HepG2 (cell line): ENCODE data around the gene UTP15. TPM values are rescaled to one million over a fixed set of nuclear protein-coding genes. Genes with fewer than 3 reads are reported as not detected.

Experiments
- ATAC-seq: fragments of 200-7000 bp; cut with Tn5 transposase; 3 replicates; pipeline ENCODE4 v1.9.1; 2020; ENCODE audit warnings: mild to moderate bottlenecking, moderate library complexity
- BruUV-seq: library from RNA; stranded (reverse); fragments of 400-500 nt; replicated peaks from 2 replicates; lab custom pipeline; 2021; lab: Mats Ljungman, UMichigan
- CTCF ChIA-PET: fragments of 300-600 bp; formaldehyde crosslinking; extraction: SDS; loops from one replicate; lab custom pipeline; 2021; ENCODE audit warnings: low total read pairs, inconsistent platforms, low intra/inter-chr PET ratio; lab: Yijun Ruan, JAX
- POLR2A ChIA-PET: fragments of 350-600 bp; sonication (Branson Sonifier 250); formaldehyde crosslinking; loops from one replicate; lab custom pipeline; 2020; ENCODE audit warnings: antibody characterized with exemption, inconsistent platforms; lab: Yijun Ruan, JAX
- DNase-seq: peaks from one replicate; pipeline ENCODE4 v3.0.0-alpha.2; 2015; ENCODE audit warnings: low spot score
- FAIRE-seq: peaks from 3 replicates; lab custom pipeline; 2011; peaks lifted over from hg19 to GRCh38; lab: Jason Lieb, UNC
- H2AFZ ChIP-seq: one replicate; pipeline ENCODE4 v1.6.1; 2011; ENCODE audit warnings: low read length, inconsistent platforms
- H3K27ac ChIP-seq: fragments of 300-600 bp; 3 replicates; pipeline ENCODE4 v1.8.0; 2011; ENCODE audit warnings: mixed run types, mild to moderate bottlenecking, mixed read lengths, low read length, inconsistent platforms; ENCODE audit not compliant: insufficient read depth; ENCODE audit errors: extremely low read length
- H3K27me3 ChIP-seq, 2 experiments: fragments of 200-600 bp in 1 of 2; 2 replicates in 1 of 2; 3 replicates in 1 of 2; pipeline versions ENCODE4 v1.6.0 to v1.8.0; 2011; ENCODE audit warnings: low read length in 2 of 2, mild to moderate bottlenecking in 2 of 2, moderate library complexity in 2 of 2, inconsistent platforms in 1 of 2; ENCODE audit not compliant: insufficient read depth in 2 of 2, control insufficient read depth in 1 of 2
- H3K36me3 ChIP-seq, 2 experiments: fragments of 200-600 bp in 1 of 2; replicated peaks in 1 of 2; 2 replicates in 1 of 2; 3 replicates in 1 of 2; pipeline versions ENCODE4 v1.5.1 to v1.8.0; 2011; ENCODE audit warnings: low read length in 2 of 2, inconsistent platforms in 1 of 2; ENCODE audit not compliant: insufficient read depth in 2 of 2, control insufficient read depth in 1 of 2
- H3K4me1 ChIP-seq: 2 replicates; pipeline ENCODE4 v1.5.1; 2012; ENCODE audit warnings: low read length, inconsistent platforms; ENCODE audit not compliant: insufficient read depth
- H3K4me2 ChIP-seq: 2 replicates; pipeline ENCODE4 v1.6.0; 2011; ENCODE audit warnings: low read depth, low read length, inconsistent platforms
- H3K4me3 ChIP-seq, 3 experiments: fragments of 200-600 bp in 1 of 3; sonication (generic), shearing (Covaris generic) in 1 of 3; replicated peaks in 1 of 3; 2 replicates each; pipeline ENCODE4 v1.5.1; 2011 to 2016; ENCODE audit warnings: low read length in 3 of 3, inconsistent platforms in 2 of 3, low read depth in 2 of 3, mild to moderate bottlenecking in 2 of 3, control low read depth in 1 of 3, mixed read lengths in 1 of 3; ENCODE audit not compliant: insufficient read depth in 1 of 3
- H3K79me2 ChIP-seq: one replicate; pipeline ENCODE4 v1.6.1; 2011; ENCODE audit warnings: low read length, inconsistent platforms; ENCODE audit not compliant: insufficient read depth
- H3K9ac ChIP-seq: 2 replicates; pipeline ENCODE4 v1.6.0; 2011; ENCODE audit warnings: mild to moderate bottlenecking, low read depth, low read length, inconsistent platforms; ENCODE audit not compliant: insufficient read depth
- H3K9me3 ChIP-seq: 2 replicates; pipeline ENCODE4 v1.5.1; 2012; ENCODE audit warnings: mild to moderate bottlenecking, low read length
- H4K20me1 ChIP-seq: 2 replicates; pipeline ENCODE4 v1.6.0; 2011; ENCODE audit warnings: inconsistent platforms, mild to moderate bottlenecking, low read length, moderate library complexity; ENCODE audit not compliant: insufficient read depth
- DMAP1 ChIP-seq: IDR thresholded peaks from 2 replicates; pipeline ENCODE4 v1.6.1; 2016
- DPF2 ChIP-seq: sonication (generic); formaldehyde crosslinking; IDR thresholded peaks from 2 replicates; pipeline ENCODE4 v1.4.0; 2020; ENCODE audit warnings: mild to moderate bottlenecking, low read depth, missing genetic modification reagents, borderline replicate concordance
- KLF9 ChIP-seq: IDR thresholded peaks from 2 replicates; pipeline ENCODE4 v1.6.1; 2016; ENCODE audit warnings: low read depth
- MXD4 ChIP-seq: IDR thresholded peaks from 2 replicates; pipeline ENCODE4 v1.6.1; 2016; ENCODE audit warnings: mild to moderate bottlenecking, missing biosample characterization, missing genetic modification reagents
- NFE2L2 ChIP-seq: fragments of 150-350 bp; IDR thresholded peaks from 2 replicates; pipeline ENCODE4 v1.6.1; 2014; ENCODE audit warnings: low read length
- PRDM10 ChIP-seq: sonication (generic); formaldehyde crosslinking; IDR thresholded peaks from 2 replicates; pipeline ENCODE4 v1.4.0; 2020; ENCODE audit warnings: low read depth, missing genetic modification reagents
- ZBTB7B ChIP-seq: sonication (generic); formaldehyde crosslinking; IDR thresholded peaks from 2 replicates; pipeline ENCODE4 v1.4.0; 2020; ENCODE audit warnings: missing genetic modification reagents
- ZC3H13 ChIP-seq: sonication (generic); formaldehyde crosslinking; IDR thresholded peaks from 2 replicates; pipeline ENCODE4 v1.8.1; 2023; ENCODE audit warnings: mild to moderate bottlenecking, missing genetic modification reagents, moderate library complexity
- ZMAT5 ChIP-seq: sonication (generic); formaldehyde crosslinking; IDR thresholded peaks from 2 replicates; pipeline ENCODE4 v1.5.0; 2020; ENCODE audit warnings: mild to moderate bottlenecking, low read depth, missing genetic modification reagents, borderline replicate concordance
- ZNF101 ChIP-seq: sonication (generic); formaldehyde crosslinking; IDR thresholded peaks from 2 replicates; pipeline ENCODE4 v1.4.0; 2020; ENCODE audit warnings: mild to moderate bottlenecking, low read depth, missing genetic modification reagents, borderline replicate concordance
- ZNF18 ChIP-seq: sonication (generic); formaldehyde crosslinking; IDR thresholded peaks from 2 replicates; pipeline ENCODE4 v1.8.0; 2022; ENCODE audit warnings: mild to moderate bottlenecking, missing genetic modification reagents; ENCODE audit not compliant: insufficient replicate concordance
- ZNF414 ChIP-seq: sonication (generic); formaldehyde crosslinking; IDR thresholded peaks from 2 replicates; pipeline ENCODE4 v1.5.0; 2020; ENCODE audit warnings: missing genetic modification reagents
- ZNF430 ChIP-seq: sonication (generic); formaldehyde crosslinking; IDR thresholded peaks from 2 replicates; pipeline ENCODE4 v1.9.0; 2021; ENCODE audit warnings: mild to moderate bottlenecking, missing genetic modification reagents
- ZNF547 ChIP-seq: sonication (generic); formaldehyde crosslinking; IDR thresholded peaks from 2 replicates; pipeline ENCODE4 v1.5.1; 2020; ENCODE audit warnings: mild to moderate bottlenecking, missing genetic modification reagents
- ZSCAN5A ChIP-seq: sonication (generic); formaldehyde crosslinking; IDR thresholded peaks from 2 replicates; pipeline ENCODE4 v1.8.0; 2022; ENCODE audit warnings: mild to moderate bottlenecking, missing genetic modification reagents, borderline replicate concordance
- WGBS: methylation state at CpG from one replicate; pipeline ENCODE4 v1.1.6; 2017; ENCODE audit warnings: low lambda C conversion rate; 5-methylcytosine and 5-hydroxymethylcytosine counted together
- in situ Hi-C: cut with HindIII; loops from 2 replicates; pipeline ENCODE4 v1.10.0; 2017; ENCODE audit warnings: low pct_unique_long_range_greater_than_20kb; ENCODE audit not compliant: extremely low pct_ligation_motif_present
- intact Hi-C: fragments of 100-400 bp; cut with micrococcal nuclease; formaldehyde crosslinking; loops from one replicate; pipeline ENCODE4 v1.10.0; 2022; ENCODE audit not compliant: unreplicated experiment
- polyA plus RNA-seq, 8 experiments: library from polyadenylated mRNA; depleted of rRNA in 3 of 8; stranded (reverse) in 7 of 8; unstranded in 1 of 8; fragments of >200 nt; fragmentation: Illumina TruSeq in 4 of 8; extraction: Trizol in 4 of 8; gene quantifications; 2 replicates each; pipeline versions ENCODE4 v1.2.1 to v1.2.3, GENCODE V29; 2011 to 2016; ENCODE audit warnings: low read depth in 4 of 8, missing spikeins in 1 of 8, mixed read lengths in 1 of 8; ENCODE audit not compliant: insufficient read depth in 1 of 8
- total RNA-seq, 5 experiments: library from RNA; depleted of rRNA; stranded (reverse); fragments of >200 nt; fragmentation: Illumina TruSeq; extraction: Trizol; gene quantifications; 2 replicates each; pipeline ENCODE4 v1.2.3, GENCODE V29; 2016; ENCODE audit warnings: low read depth in 1 of 5

Gene UTP15
- total and polyA plus RNA-seq, 2 of the 13 experiments (the other 11 are each of a cell fraction or from before 2014, with no cell fraction given), result 7.3 to 35.8 TPM

GRCh38 chr5:73606206-73606753, 40.7 kb downstream of the UTP15 start:
- Histone ChIP-seq H3K9me3 (peaks cover 8% of the 10 kb centered on the region), H3K27me3 (no peaks in the 10 kb centered on the region), H3K4me1 (peaks cover 26% of the 10 kb centered on the region), H3K9ac (no peak overlapping the region), H3K4me2 (no peak overlapping the region), H4K20me1 (no peaks in the 10 kb centered on the region), H3K4me3 (no peak overlapping the region), H2AFZ (no peak overlapping the region), H3K27ac (no peak overlapping the region), H3K36me3 (no peaks in the 10 kb centered on the region), H3K79me2 (no peaks in the 10 kb centered on the region)
- in situ Hi-C loops (no loop called here), intact Hi-C loops (no loop called here)
- no peak for ATAC-seq
- CTCF ChIA-PET, result no interaction called here
- BruUV-seq, result no TSS peak
- FAIRE-seq, result no peak
- no peak for DNase-seq
- POLR2A ChIA-PET, result no interaction called here
- WGBS, result 56% methylated on average over 3 of the region's 3 CpGs
- TF ChIP-seq ZMAT5 (CRISPR knock-in tag) (no peak), ZNF414 (CRISPR knock-in tag) (no peak), ZC3H13 (CRISPR knock-in tag) (no peak), ZNF430 (CRISPR knock-in tag) (no peak), ZBTB7B (CRISPR knock-in tag) (no peak), ZNF18 (no peak), ZNF547 (no peak), MXD4 (no peak), DMAP1 (CRISPR knock-in tag) (no peak), NFE2L2 (no peak), DPF2 (CRISPR knock-in tag) (no peak), KLF9 (CRISPR knock-in tag) (no peak), ZSCAN5A (CRISPR knock-in tag) (no peak), ZNF101 (CRISPR knock-in tag) (no peak), PRDM10 (CRISPR knock-in tag) (no peak)
